ENCODE measurements around the gene ABCA9. TPM values are rescaled to one million over a fixed set of nuclear protein-coding genes. Genes with fewer than 3 reads are reported as not detected.
"Not testable (repeated sequence)": the region's sequence is repeated elsewhere in the genome, so short reads cannot be mapped to it uniquely, and the experiment has no call there.

The ABCA9 gene
- total and polyA plus RNA-seq, 12 donors, result 3.8 to 38.6 (median 9.3) TPM

- H3K36me3 ChIP-seq, result peaks cover 5 to 73% (median 38%) of the 10 kb centered on the region in 9 donors
- DNase-seq, result no peak
- H3K27me3 ChIP-seq, result no peaks in the 10 kb centered on the region
- ATAC-seq, result no peak
- no peak overlapping the region for H3K4me3 ChIP-seq
- H3K9me3 ChIP-seq, result peaks cover 0 to 43% (median 14%) of the 10 kb centered on the region in 11 donors
- H3K4me1 ChIP-seq, result no peaks in the 10 kb centered on the region
- TF ChIP-seq CTCF (IDR thresholded peaks at IDR 0.05), result no peak
- H3K27ac ChIP-seq, result no peak overlapping the region
- intact Hi-C loops (cut with DNase I), result loop anchor here in 1 of 10 donors (2.0 kb wide), 1 partner anchor 40 kb away; no protein-coding TSS in a partner anchor
Measured at GRCh38 chr17:69078864-69079263, 18.1 kb upstream of the ABCA9 start.

- peaks cover 0 to 44% (median 23%) of the 10 kb centered on the region in 9 donors for H3K36me3 ChIP-seq
- no peaks in the 10 kb centered on the region for H3K27me3 ChIP-seq
- ATAC-seq (no peak), DNase-seq (no peak)
- no peak overlapping the region for H3K4me3 ChIP-seq
- peaks cover 0 to 44% (median 16%) of the 10 kb centered on the region in 11 donors for H3K9me3 ChIP-seq
- no peak for TF ChIP-seq CTCF (IDR thresholded peaks at IDR 0.05)
- H3K27ac ChIP-seq, result no peak overlapping the region
- intact Hi-C loops (cut with DNase I), result no loop called here
- peaks cover 0 to 4% (median 0%) of the 10 kb centered on the region in 9 donors for H3K4me1 ChIP-seq
Measured at GRCh38 chr17:69075823-69076222, 15.1 kb upstream of the ABCA9 start.

GRCh38 chr17:69073392-69073791 is 12.7 kb upstream of the ABCA9 start:
- H3K4me1 ChIP-seq, result peaks cover 0 to 17% (median 0%) of the 10 kb centered on the region in 9 donors
- H3K27ac ChIP-seq; ATAC-seq; intact Hi-C loops (cut with DNase I); H3K27me3 ChIP-seq; H3K4me3 ChIP-seq; DNase-seq: not testable (repeated sequence)
- peaks cover 0 to 20% (median 5%) of the 10 kb centered on the region in 9 donors for H3K36me3 ChIP-seq
- H3K9me3 ChIP-seq, result peaks cover 0 to 45% (median 16%) of the 10 kb centered on the region in 11 donors

GRCh38 chr17:69072803-69073256 is 12.1 kb upstream of the ABCA9 start:
- 83 to 91% methylated on average over 1 of the region's 1 CpG for WGBS, 2 donors
- ATAC-seq; DNase-seq; intact Hi-C loops (cut with DNase I); H3K27ac ChIP-seq; H3K27me3 ChIP-seq; H3K4me3 ChIP-seq: not testable (repeated sequence)
- Histone ChIP-seq H3K9me3 (peaks cover 0 to 45% (median 16%) of the 10 kb centered on the region in 11 donors), H3K4me1 (peaks cover 0 to 22% (median 0%) of the 10 kb centered on the region in 9 donors), H3K36me3 (peaks cover 0 to 14% (median under 1%) of the 10 kb centered on the region in 9 donors)

GRCh38 chr17:69071233-69071586 is 10.5 kb upstream of the ABCA9 start:
- H3K9me3 ChIP-seq, result peaks cover 0 to 37% (median 16%) of the 10 kb centered on the region in 11 donors
- peaks cover 0 to 37% (median 0%) of the 10 kb centered on the region in 9 donors for H3K4me1 ChIP-seq
- ATAC-seq; DNase-seq; H3K27me3 ChIP-seq; H3K4me3 ChIP-seq; H3K27ac ChIP-seq; H3K36me3 ChIP-seq; intact Hi-C loops (cut with DNase I): not testable (repeated sequence)
- WGBS, 2 donors, result 77 to 82% methylated on average over 4 of the region's 4 CpGs

- H3K27me3 ChIP-seq; ATAC-seq; H3K4me3 ChIP-seq; H3K36me3 ChIP-seq; DNase-seq; intact Hi-C loops (cut with DNase I); H3K27ac ChIP-seq: not testable (repeated sequence)
- H3K4me1 ChIP-seq, result peaks cover 0 to 40% (median 0%) of the 10 kb centered on the region in 9 donors
- 64 to 76% methylated on average over 12 of the region's 12 CpGs for WGBS, 2 donors
- H3K9me3 ChIP-seq, result peaks cover 0 to 31% (median 16%) of the 10 kb centered on the region in 11 donors
Measured at GRCh38 chr17:69070378-69071232, 9.9 kb upstream of the ABCA9 start.

All from heart right ventricle (tissue), 16 donors.